IPS-15b (cell line): ENCODE results near the gene RBM44.
"Not testable (repeated sequence)": the region's sequence is repeated elsewhere in the genome, so short reads cannot be mapped to it uniquely, and the experiment has no call there.

Source experiments
- H3K27me3 ChIP-seq: one replicate; pipeline ENCODE4 v1.6.1; 2013; ENCODE audit warnings: low read length; ENCODE audit not compliant: control insufficient read depth, insufficient read depth
- H3K36me3 ChIP-seq: one replicate; pipeline ENCODE4 v1.6.1; 2013; ENCODE audit warnings: low read length; ENCODE audit not compliant: control insufficient read depth, insufficient read depth
- H3K4me1 ChIP-seq: one replicate; pipeline ENCODE4 v1.6.1; 2013; ENCODE audit warnings: mild to moderate bottlenecking, low read length; ENCODE audit not compliant: control insufficient read depth, insufficient read depth
- H3K4me3 ChIP-seq: one replicate; pipeline ENCODE4 v1.5.1; 2013; ENCODE audit warnings: low read depth, low read length
- H3K9ac ChIP-seq: one replicate; pipeline ENCODE4 v1.6.1; 2013; ENCODE audit warnings: low read depth, mild to moderate bottlenecking, low read length
- H3K9me3 ChIP-seq: one replicate; pipeline ENCODE4 v1.6.1; 2013; ENCODE audit warnings: mild to moderate bottlenecking, low read length; ENCODE audit not compliant: control insufficient read depth, insufficient read depth

Gene RBM44

DNA sequence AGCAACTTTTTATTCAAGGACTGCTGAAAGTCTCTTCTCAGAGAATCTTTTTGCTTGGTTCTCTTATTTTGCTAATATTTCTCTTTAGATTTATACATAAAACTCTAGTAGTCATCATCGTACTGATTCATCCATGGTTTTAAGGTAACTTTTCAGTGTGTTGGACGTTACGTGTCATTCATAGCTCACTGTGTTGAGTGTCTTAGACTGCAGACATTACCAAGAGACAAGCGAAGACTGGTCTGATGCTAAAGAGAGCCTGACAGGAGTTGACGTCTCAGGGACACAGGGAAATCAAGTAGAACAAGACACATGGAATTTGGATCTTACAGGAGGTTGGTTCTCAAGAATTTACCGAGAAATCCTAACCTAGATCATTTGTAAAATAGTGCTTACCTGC is 25.5 kb downstream of the RBM44 start:
- H3K9me3 ChIP-seq = no peaks in the 10 kb centered on the region
- H3K9ac ChIP-seq = no peak overlapping the region
- H3K4me1 ChIP-seq = no peaks in the 10 kb centered on the region
- H3K27me3 ChIP-seq = no peaks in the 10 kb centered on the region
- H3K36me3 ChIP-seq = no peaks in the 10 kb centered on the region
- no peak overlapping the region for H3K4me3 ChIP-seq

DNA sequence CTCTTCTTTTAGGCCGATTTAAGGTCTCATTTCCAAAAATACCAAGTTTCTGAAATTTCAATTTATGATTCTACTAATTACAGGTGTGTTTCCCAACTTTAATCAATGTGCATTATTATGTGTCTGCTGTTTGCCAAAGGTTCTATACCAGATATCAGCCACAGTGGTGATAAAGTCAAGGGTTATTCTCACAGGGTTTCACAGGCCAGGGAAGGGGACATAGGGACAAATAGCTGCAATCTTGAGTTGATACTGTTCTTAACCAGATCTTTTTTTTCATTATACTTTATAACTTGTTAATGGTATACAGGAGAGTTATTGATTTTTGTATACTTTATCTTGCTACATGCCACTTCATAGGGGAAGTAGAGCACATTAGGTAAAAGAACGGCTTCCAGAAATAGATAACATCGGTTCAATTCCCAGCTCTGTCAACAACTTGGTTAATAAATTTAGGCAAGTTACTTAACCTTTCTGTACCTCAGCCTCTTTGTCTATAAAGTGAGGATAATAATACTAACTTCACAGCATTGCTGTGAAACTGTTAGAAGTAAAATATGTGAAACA is 28.9 kb downstream of the RBM44 start:
- Histone ChIP-seq H3K4me1 (no peaks in the 10 kb centered on the region), H3K27me3 (no peaks in the 10 kb centered on the region), H3K4me3 (no peak overlapping the region), H3K9ac (no peak overlapping the region), H3K9me3 (no peaks in the 10 kb centered on the region), H3K36me3 (no peaks in the 10 kb centered on the region)

DNA sequence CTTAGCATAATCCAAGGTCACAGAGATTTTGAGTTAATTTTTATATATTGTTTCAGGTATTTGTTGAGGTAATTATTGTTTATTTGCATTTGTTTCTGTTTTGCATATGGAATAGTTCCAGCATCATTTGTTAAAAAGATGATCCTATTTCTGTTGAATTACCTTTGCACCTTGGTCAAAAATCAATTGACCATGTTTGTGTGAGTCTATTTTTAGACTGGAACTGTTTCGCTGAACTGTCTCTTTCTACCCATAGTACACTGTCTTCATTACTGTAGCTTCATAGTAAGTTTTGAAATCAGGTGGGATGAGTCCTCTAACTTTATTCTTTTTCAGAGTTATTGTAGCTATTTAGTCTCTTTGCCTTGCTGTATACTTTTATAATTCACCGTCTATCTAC is 31.9 kb downstream of the RBM44 start:
- H3K9me3 ChIP-seq = no peaks in the 10 kb centered on the region
- no peaks in the 10 kb centered on the region for H3K27me3 ChIP-seq
- H3K4me3 ChIP-seq = no peak overlapping the region
- no peaks in the 10 kb centered on the region for H3K36me3 ChIP-seq
- no peaks in the 10 kb centered on the region for H3K4me1 ChIP-seq
- H3K9ac ChIP-seq = no peak overlapping the region

DNA sequence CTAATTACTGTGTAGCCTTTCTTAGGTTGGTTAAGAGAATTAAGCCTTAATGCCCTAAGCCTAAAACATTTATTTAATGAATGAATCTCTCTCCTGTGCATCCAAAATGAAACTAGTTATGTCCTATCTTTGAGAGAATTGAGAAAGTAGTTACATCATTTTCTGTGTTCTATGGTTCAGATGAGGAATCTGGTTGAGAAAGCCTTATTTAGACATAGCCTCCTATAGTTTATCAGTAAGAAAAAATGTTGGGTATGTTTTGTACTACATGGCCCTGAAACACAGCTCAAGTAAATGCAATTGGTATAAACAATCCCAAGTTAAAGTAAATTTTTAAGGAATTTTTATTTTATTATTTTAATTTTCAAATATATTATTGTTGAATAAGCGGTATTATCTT is 35.0 kb downstream of the RBM44 start:
- no peak overlapping the region for H3K4me3 ChIP-seq
- H3K9ac ChIP-seq = no peak overlapping the region
- H3K9me3 ChIP-seq = no peaks in the 10 kb centered on the region
- H3K36me3 ChIP-seq = no peaks in the 10 kb centered on the region
- no peaks in the 10 kb centered on the region for H3K27me3 ChIP-seq
- H3K4me1 ChIP-seq = no peaks in the 10 kb centered on the region

DNA sequence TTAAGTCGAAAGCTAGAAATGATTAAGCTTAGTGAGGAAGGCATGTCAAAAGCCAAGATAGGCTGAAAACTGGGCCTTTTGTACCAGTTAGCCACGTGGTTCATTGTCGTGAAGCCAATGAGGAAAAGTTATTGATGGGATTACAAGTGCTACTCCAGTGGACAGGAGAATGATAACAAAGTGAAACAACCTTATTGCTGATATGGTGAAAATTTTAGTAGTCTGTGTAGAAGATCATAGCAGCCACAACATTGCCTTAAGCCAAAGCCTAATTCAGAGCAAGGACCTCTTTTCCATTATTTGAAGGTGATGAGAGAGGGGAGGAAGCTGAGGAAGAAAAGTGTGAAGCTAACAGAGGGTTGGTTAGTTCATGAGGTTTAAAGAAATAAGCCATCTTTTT is 36.8 kb downstream of the RBM44 start:
- Histone ChIP-seq H3K4me1 (no peaks in the 10 kb centered on the region), H3K4me3 (no peak overlapping the region), H3K9ac (no peak overlapping the region), H3K36me3 (no peaks in the 10 kb centered on the region), H3K27me3 (no peaks in the 10 kb centered on the region), H3K9me3 (no peaks in the 10 kb centered on the region)

DNA sequence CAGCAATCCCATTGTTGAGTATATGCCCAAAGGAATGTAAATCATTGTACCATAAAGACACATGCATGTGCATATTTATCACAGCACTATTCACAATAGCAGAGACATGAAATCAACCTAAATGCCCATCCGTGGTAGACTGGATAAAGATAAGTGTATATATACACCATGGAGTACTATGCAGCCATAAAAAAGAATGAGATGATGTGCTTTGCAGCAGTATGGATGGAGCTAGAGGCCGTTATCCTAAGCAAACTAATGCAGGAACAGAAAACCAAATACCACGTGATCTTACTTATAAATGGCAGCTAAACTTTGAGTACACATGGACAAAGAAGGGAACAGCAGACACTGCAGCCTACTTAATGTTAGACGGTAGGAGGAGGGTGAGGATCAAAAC is 42.5 kb downstream of the RBM44 start:
- H3K27me3 ChIP-seq = no peaks in the 10 kb centered on the region
- H3K36me3 ChIP-seq = no peaks in the 10 kb centered on the region
- H3K4me1 ChIP-seq = no peaks in the 10 kb centered on the region
- H3K9me3 ChIP-seq = no peaks in the 10 kb centered on the region
- no peak overlapping the region for H3K9ac ChIP-seq
- H3K4me3 ChIP-seq = no peak overlapping the region

DNA sequence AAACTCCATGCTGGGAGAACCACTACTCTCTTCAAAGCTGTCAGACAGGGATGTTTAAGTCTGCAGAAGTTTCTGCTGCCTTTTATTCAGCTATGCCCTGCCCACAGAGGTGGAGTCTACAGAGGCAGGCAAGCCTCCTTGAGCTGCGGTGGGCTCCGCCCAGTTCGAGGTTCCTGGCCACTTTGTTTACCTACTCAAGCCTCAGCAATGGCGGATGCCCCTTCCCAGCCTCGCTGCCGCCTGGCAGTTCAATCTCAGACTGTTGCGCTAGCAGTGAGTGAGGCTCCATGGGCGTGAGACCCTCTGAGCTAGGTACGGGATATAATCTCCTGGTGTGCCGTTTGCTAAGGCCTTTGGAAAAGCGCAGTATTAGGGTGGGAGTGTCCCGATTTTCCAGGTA is 50.4 kb downstream of the RBM44 start:
- not testable (repeated sequence) for H3K9me3 ChIP-seq, H3K36me3 ChIP-seq, H3K9ac ChIP-seq, H3K4me1 ChIP-seq, H3K4me3 ChIP-seq, H3K27me3 ChIP-seq

DNA sequence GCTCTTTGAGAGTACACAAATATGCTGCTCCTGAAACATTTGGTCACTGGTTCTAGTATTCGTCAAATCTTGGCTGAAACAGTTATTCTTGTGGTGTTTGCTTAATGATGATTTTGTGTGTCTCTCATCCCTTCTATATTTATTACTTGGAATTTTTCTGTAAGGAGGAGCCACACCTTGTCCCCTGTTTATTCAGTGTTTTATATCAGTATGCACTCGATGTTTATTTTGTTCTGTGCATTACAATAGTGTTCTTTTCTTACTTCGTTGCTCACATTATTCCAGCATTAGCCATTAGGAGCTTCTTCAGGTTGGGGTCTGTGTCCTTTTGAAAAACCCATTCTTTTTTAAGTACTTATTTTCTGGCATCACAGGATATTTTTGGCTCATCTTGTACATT is 55.7 kb downstream of the RBM44 start:
- Histone ChIP-seq H3K27me3 (peaks cover 40% of the 10 kb centered on the region), H3K36me3 (no peaks in the 10 kb centered on the region), H3K4me3 (no peak overlapping the region), H3K4me1 (no peaks in the 10 kb centered on the region), H3K9ac (no peak overlapping the region), H3K9me3 (no peaks in the 10 kb centered on the region)

DNA sequence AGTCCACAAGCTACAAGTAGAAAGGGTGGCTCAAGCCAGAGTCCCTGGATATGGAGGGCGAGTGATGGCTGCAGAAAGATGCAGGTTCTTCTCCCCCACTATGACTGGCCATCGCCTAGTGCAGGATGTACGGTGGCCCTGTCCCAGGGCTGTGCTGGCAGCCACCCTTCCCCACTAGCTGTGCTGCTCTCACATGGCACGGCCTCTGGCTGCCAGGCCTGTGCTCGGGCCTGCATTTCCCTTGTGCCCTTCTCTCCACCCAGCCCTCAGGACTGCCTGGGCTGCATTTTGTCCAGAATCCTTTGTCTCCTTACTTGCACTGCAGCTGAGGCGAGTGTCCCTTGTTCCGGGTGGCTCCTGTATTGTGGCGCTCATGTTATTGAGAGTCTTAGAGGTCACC is 59.2 kb downstream of the RBM44 start:
- H3K9ac ChIP-seq = no peak overlapping the region
- peaks cover 59% of the 10 kb centered on the region for H3K27me3 ChIP-seq
- no peaks in the 10 kb centered on the region for H3K36me3 ChIP-seq
- no peaks in the 10 kb centered on the region for H3K9me3 ChIP-seq
- no peak overlapping the region for H3K4me3 ChIP-seq
- H3K4me1 ChIP-seq = peaks cover 3% of the 10 kb centered on the region

DNA sequence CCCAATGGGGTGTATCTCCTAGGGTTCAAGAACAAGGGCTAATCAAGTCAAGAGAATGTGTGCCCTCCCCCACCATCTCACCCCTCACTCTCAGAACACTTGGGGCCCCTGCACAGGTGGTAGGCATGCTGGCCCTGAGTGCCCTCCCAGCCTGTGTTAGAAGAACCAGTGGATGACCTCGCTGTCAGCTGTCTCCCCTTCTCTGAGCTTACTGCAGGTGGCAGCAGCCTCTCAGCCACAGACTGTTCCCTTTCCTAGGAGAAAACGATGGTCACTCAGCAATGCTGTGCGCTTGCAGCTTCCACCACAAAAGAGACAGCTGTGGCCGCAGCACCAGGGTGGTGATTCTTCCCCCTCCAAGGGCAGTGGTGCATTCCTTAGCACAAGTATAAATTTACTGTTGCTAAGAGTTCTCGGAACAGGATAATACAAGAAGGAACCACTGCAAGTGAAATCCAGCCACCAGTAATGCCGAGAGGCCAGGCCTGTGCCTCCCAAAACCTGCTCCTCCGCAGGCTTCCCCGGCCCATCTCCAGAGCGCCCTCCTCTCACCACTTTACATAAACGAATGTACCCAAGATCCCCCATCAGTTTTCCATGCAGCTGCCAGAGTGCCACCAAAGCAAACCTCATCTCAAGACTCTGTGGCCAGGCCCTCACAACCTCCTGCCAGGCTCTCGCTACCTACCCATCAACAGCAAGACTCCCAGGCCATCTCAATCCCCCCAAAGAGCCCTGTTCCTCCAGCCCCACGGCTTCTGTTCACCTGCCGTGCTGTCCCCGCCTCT is 59.9 kb downstream of the RBM44 start:
- H3K4me1 ChIP-seq = peaks cover 3% of the 10 kb centered on the region
- H3K4me3 ChIP-seq = peak overlapping the region; percentile 43
- peaks cover 59% of the 10 kb centered on the region for H3K27me3 ChIP-seq
- H3K36me3 ChIP-seq = no peaks in the 10 kb centered on the region
- H3K9ac ChIP-seq = no peak overlapping the region
- no peaks in the 10 kb centered on the region for H3K9me3 ChIP-seq

DNA sequence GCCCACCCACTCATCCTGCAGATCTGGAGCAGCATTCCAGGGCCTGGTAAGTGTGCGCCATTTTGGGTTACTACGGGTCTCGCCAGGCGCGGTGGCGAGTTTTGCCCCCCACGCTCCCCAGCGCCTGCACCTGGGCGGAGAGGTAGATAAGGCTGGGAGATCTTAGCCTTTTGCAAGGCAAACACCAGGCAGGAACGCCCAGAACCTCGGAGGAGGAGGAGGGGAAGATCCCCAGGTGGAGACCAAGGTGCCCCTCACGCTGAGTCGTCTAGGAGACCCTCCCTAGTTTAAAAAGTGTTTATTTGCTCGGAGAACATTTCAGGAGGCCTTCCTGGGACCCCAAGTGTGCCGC is 60.5 kb downstream of the RBM44 start:
- H3K4me1 ChIP-seq = peaks cover 3% of the 10 kb centered on the region
- no peak overlapping the region for H3K9ac ChIP-seq
- peak overlapping the region; percentile 43 for H3K4me3 ChIP-seq
- no peaks in the 10 kb centered on the region for H3K36me3 ChIP-seq
- no peaks in the 10 kb centered on the region for H3K9me3 ChIP-seq
- H3K27me3 ChIP-seq = peaks cover 59% of the 10 kb centered on the region

DNA sequence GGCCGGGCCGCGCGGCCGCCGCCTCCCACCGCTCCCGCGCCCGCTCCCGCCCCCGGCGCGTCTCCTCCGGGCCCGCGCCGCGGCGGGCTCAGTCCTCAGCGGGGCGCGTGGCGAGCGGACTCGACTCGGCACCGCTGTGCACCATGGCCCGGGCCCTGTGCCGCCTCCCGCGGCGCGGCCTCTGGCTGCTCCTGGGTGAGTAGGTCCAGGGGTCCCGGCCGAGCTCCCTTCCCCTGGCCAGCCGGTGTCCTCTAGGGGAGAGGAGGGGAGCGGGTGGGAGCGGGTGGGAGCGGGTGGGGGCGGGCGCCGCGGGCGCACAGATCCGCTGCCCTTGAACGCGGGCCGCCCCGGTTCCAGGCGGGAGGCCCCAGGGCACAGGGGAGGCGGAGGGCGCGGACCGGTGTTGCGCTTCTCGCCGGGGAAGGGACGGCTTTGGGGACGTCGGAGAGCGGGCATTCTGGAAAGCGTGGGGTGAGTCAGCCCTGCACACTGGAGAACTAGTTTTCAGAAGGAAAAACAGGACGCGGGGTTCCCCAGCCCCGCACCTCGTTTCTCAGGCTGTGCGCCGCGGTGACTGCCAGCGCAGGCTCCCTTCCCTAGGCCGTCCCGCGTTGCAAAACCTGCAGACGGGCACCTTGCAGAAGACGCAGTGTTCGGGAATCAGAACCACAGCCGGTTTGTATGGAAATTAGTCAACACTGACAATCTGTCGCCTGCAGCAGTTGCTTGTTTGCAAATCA is 61.1 kb downstream of the RBM44 start, which contains the start of gene RAMP1:
Gene RAMP1, plus strand, starts transcription at position 91 of the 740 bp plus-strand sequence. Its CDS starts 53 bp downstream, at position 144.
- Histone ChIP-seq H3K4me1 (peaks cover 3% of the 10 kb centered on the region), H3K9me3 (no peaks in the 10 kb centered on the region), H3K27me3 (peaks cover 59% of the 10 kb centered on the region), H3K36me3 (no peaks in the 10 kb centered on the region), H3K4me3 (peak within 1 kb of the TSS; percentile 43), H3K9ac (no peak within 1 kb of the TSS)
